Muscle layer of colon (tissue), 2 donors: ENCODE data around the gene SPATA1.
A peak's percentile ranks its signal among the peaks of the same experiment; 100 is the strongest.

Experiments
- H3K27ac ChIP-seq: one replicate; pipeline ENCODE4 v1.7.0; 2013; ENCODE audit warnings: low read depth, mild to moderate bottlenecking, low read length, moderate library complexity
- H3K27me3 ChIP-seq, 2 donors: one replicate each; pipeline ENCODE4 v1.7.0; 2013; ENCODE audit warnings: low read length in 2 of 2, mild to moderate bottlenecking in 2 of 2; ENCODE audit not compliant: insufficient read depth in 2 of 2, control insufficient read depth in 1 of 2
- H3K36me3 ChIP-seq: one replicate; pipeline ENCODE4 v1.7.0; 2013; ENCODE audit warnings: mild to moderate bottlenecking, low read length; ENCODE audit not compliant: insufficient read depth
- H3K4me1 ChIP-seq: one replicate; pipeline ENCODE4 v1.7.0; 2013; ENCODE audit warnings: mild to moderate bottlenecking, low read length; ENCODE audit not compliant: insufficient read depth
- H3K4me3 ChIP-seq, 2 donors: one replicate each; pipeline ENCODE4 v1.7.0; 2013; ENCODE audit warnings: low read length in 2 of 2, low read depth in 1 of 2, mild to moderate bottlenecking in 1 of 2, moderate library complexity in 1 of 2
- H3K9ac ChIP-seq: one replicate; pipeline ENCODE4 v1.7.0; 2013; ENCODE audit warnings: low read length
- H3K9me3 ChIP-seq: one replicate; pipeline ENCODE4 v1.7.0; 2013; ENCODE audit warnings: mild to moderate bottlenecking, low read length
- donor health status: abdominal sarcoma.
- donor health status: Adenocarcinoma of cecum.

SPATA1 gene

GRCh38 chr1:84506002-84506728, at the start of gene SPATA1, which contains the start of gene GNG5:
TSS of gene SPATA1 (plus strand) at chr1:84506386. CDS start at chr1:84516360, 9,974 bp downstream.
TSS of gene GNG5 (minus strand) at chr1:84506581. CDS start at chr1:84506091, 490 bp downstream.
- Histone ChIP-seq H3K36me3 (no peaks in the 10 kb centered on the region), H3K4me3 (peak within 1 kb of the TSS; percentile 69 to 93), H3K4me1 (peaks cover 30% of the 10 kb centered on the region), H3K27ac (peak within 1 kb of the TSS; percentile 98), H3K27me3 (no peaks in the 10 kb centered on the region), H3K9me3 (no peaks in the 10 kb centered on the region), H3K9ac (peak within 1 kb of the TSS; percentile 84)

GRCh38 chr1:84462118-84462517, 44.1 kb upstream of the SPATA1 start:
- Histone ChIP-seq H3K9me3 (no peaks in the 10 kb centered on the region), H3K4me1 (no peaks in the 10 kb centered on the region), H3K9ac (no peak overlapping the region), H3K4me3 (no peak overlapping the region), H3K36me3 (no peaks in the 10 kb centered on the region), H3K27ac (no peak overlapping the region), H3K27me3 (no peaks in the 10 kb centered on the region)

- Histone ChIP-seq H3K27ac (no peak overlapping the region), H3K4me1 (no peaks in the 10 kb centered on the region), H3K9ac (no peak overlapping the region), H3K36me3 (no peaks in the 10 kb centered on the region), H3K27me3 (peaks cover 4 to 7% of the 10 kb centered on the region in 2 donors), H3K9me3 (no peaks in the 10 kb centered on the region), H3K4me3 (no peak overlapping the region)
These were observed 38.9 kb upstream of the SPATA1 start for GRCh38 chr1:84467298-84467697.

GRCh38 chr1:84476225-84476624, 30.0 kb upstream of the SPATA1 start:
- Histone ChIP-seq H3K9ac (no peak overlapping the region), H3K27ac (no peak overlapping the region), H3K4me1 (peaks cover 16% of the 10 kb centered on the region), H3K9me3 (no peaks in the 10 kb centered on the region), H3K4me3 (no peak overlapping the region), H3K36me3 (no peaks in the 10 kb centered on the region), H3K27me3 (peaks cover 7 to 13% of the 10 kb centered on the region in 2 donors)

- Histone ChIP-seq H3K4me3 (peak within 1 kb of the TSS; percentile 76 to 77), H3K4me1 (peaks cover 16% of the 10 kb centered on the region), H3K27ac (peak within 1 kb of the TSS; percentile 86), H3K27me3 (no peaks in the 10 kb centered on the region), H3K9ac (peak within 1 kb of the TSS; percentile 30), H3K36me3 (peaks cover 6% of the 10 kb centered on the region), H3K9me3 (no peaks in the 10 kb centered on the region)
These were observed 27.0 kb upstream of the SPATA1 start, which contains the start of gene RPF1 for GRCh38 chr1:84478876-84479868. TSS of gene RPF1 (plus strand) at chr1:84479266. CDS start at chr1:84479282, 16 bp downstream.

- Histone ChIP-seq H3K27ac (peak overlapping the region; percentile 59), H3K4me1 (peaks cover 16% of the 10 kb centered on the region), H3K4me3 (peak overlapping the region; percentile 76 to 77), H3K9me3 (no peaks in the 10 kb centered on the region), H3K9ac (peak overlapping the region; percentile 30), H3K36me3 (peaks cover 13% of the 10 kb centered on the region), H3K27me3 (no peaks in the 10 kb centered on the region)
These were observed 26.2 kb upstream of the SPATA1 start for GRCh38 chr1:84479998-84480397.

- no peaks in the 10 kb centered on the region for H3K27me3 ChIP-seq
- peaks cover 16% of the 10 kb centered on the region for H3K4me1 ChIP-seq
- H3K9ac ChIP-seq: peak overlapping the region; percentile 30
- H3K27ac ChIP-seq: no peak overlapping the region
- no peaks in the 10 kb centered on the region for H3K9me3 ChIP-seq
- peak overlapping the region in 1 of 2 donors; percentile 76 for H3K4me3 ChIP-seq
- H3K36me3 ChIP-seq: peaks cover 18% of the 10 kb centered on the region
These were observed 25.5 kb upstream of the SPATA1 start for GRCh38 chr1:84480650-84481049.

GRCh38 chr1:84481317-84481716, 24.9 kb upstream of the SPATA1 start:
- H3K9ac ChIP-seq: no peak overlapping the region
- no peak overlapping the region for H3K4me3 ChIP-seq
- H3K27ac ChIP-seq: no peak overlapping the region
- peaks cover 21% of the 10 kb centered on the region for H3K36me3 ChIP-seq
- peaks cover 16% of the 10 kb centered on the region for H3K4me1 ChIP-seq
- no peaks in the 10 kb centered on the region for H3K27me3 ChIP-seq
- H3K9me3 ChIP-seq: no peaks in the 10 kb centered on the region

- peaks cover 40% of the 10 kb centered on the region for H3K36me3 ChIP-seq
- no peaks in the 10 kb centered on the region for H3K27me3 ChIP-seq
- H3K9me3 ChIP-seq: no peaks in the 10 kb centered on the region
- H3K4me1 ChIP-seq: peaks cover 10% of the 10 kb centered on the region
- H3K27ac ChIP-seq: no peak overlapping the region
- H3K4me3 ChIP-seq: no peak overlapping the region
- H3K9ac ChIP-seq: no peak overlapping the region
These were observed 18.1 kb upstream of the SPATA1 start for GRCh38 chr1:84488107-84488506.

- Histone ChIP-seq H3K27ac (no peak overlapping the region), H3K9ac (no peak overlapping the region), H3K27me3 (no peaks in the 10 kb centered on the region), H3K4me3 (no peak overlapping the region), H3K4me1 (peaks cover 10% of the 10 kb centered on the region), H3K36me3 (peaks cover 46% of the 10 kb centered on the region), H3K9me3 (no peaks in the 10 kb centered on the region)
These were observed 16.4 kb upstream of the SPATA1 start for GRCh38 chr1:84489766-84490165.

- H3K27me3 ChIP-seq: no peaks in the 10 kb centered on the region
- no peak overlapping the region for H3K4me3 ChIP-seq
- H3K9me3 ChIP-seq: no peaks in the 10 kb centered on the region
- H3K36me3 ChIP-seq: peaks cover 60% of the 10 kb centered on the region
- no peak overlapping the region for H3K9ac ChIP-seq
- no peak overlapping the region for H3K27ac ChIP-seq
- peaks cover 10% of the 10 kb centered on the region for H3K4me1 ChIP-seq
These were observed 13.5 kb upstream of the SPATA1 start for GRCh38 chr1:84492726-84493125.
